Testis (tissue), 2 donors: Measurements from ENCODE around the gene BMAL1.

Source experiments
- POLR2A ChIP-seq: fragments of 450-650 bp; IDR thresholded peaks from one replicate; pipeline ENCODE4 v1.6.1; 2017; ENCODE audit warnings: antibody characterized with exemption, mild to moderate bottlenecking, moderate library complexity
- TF ChIP-seq, protein P1 (sequence below), 3 experiments: fragments of 450-650 bp in 2 of 3; fragments of 200-600 bp in 1 of 3; sonication (generic) in 1 of 3; IDR thresholded peaks; one replicate each; pipeline ENCODE4 v1.5.1; 2016 to 2019; ENCODE audit warnings: antibody characterized with exemption in 3 of 3, mild to moderate bottlenecking in 2 of 3, moderate library complexity in 1 of 3

DNA sequence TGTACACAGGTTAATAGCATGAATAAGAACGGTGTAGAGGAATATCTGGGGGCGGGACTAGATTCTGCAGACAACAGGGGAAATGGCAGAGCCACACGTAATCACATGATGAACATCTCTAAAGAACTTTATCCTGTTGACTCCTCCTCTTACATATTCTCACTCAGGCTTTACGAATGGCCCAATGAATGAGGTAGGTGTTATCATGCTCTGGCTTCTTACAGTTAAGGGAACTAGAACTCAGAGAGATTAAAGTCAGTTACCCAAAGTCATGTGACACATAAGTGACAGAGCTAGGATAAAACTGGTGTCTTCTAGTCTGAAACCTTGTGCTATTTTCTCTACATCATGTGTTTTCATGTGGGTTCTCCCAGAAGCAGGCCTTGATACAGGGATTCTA lies 49.0 kb upstream of the BMAL1 start:
- TF ChIP-seq POLR2A: no peak
- TF ChIP-seq, protein P1, sequence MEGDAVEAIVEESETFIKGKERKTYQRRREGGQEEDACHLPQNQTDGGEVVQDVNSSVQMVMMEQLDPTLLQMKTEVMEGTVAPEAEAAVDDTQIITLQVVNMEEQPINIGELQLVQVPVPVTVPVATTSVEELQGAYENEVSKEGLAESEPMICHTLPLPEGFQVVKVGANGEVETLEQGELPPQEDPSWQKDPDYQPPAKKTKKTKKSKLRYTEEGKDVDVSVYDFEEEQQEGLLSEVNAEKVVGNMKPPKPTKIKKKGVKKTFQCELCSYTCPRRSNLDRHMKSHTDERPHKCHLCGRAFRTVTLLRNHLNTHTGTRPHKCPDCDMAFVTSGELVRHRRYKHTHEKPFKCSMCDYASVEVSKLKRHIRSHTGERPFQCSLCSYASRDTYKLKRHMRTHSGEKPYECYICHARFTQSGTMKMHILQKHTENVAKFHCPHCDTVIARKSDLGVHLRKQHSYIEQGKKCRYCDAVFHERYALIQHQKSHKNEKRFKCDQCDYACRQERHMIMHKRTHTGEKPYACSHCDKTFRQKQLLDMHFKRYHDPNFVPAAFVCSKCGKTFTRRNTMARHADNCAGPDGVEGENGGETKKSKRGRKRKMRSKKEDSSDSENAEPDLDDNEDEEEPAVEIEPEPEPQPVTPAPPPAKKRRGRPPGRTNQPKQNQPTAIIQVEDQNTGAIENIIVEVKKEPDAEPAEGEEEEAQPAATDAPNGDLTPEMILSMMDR (IDR thresholded peaks at IDR 0.05): no peak
